ENCODE data around the gene NPFF. TPM values are rescaled to one million over a fixed set of nuclear protein-coding genes. Genes with fewer than 3 reads are reported as not detected.
"Not testable (repeated sequence)": the region's sequence is repeated elsewhere in the genome, so short reads cannot be mapped to it uniquely, and the experiment has no call there.

Gene NPFF
- total and polyA plus RNA-seq, 10 donors = 0.49 to 2.0 (median 1.3) TPM; not detected in 7

DNA sequence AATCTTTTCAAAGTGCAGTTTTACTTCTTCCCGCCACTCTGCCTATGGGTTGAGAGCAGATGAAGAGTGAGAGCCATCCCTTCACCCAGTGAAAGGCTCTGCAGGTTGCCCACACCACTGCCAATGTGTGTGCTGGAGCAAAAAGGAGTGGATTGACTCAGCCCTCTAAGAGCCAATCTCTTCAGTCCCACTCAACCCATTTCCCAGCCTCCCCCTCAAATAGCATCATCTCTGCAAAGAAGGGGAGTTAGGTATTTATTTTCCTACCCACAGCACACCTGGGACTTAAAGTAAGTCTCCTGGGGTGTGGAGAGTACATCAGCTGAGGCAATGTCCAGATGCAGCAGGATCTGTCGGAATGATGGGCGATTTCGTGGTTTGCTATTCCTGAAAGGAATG, 23.3 kb downstream of the NPFF start:
- peak in 1 of 3 donors; percentile 54 for TF ChIP-seq POLR2AphosphoS5 (IDR thresholded peaks at IDR 0.05)
- TF ChIP-seq POLR2A (IDR thresholded peaks at IDR 0.05) = no peak
- no peak for DNase-seq
- H3K4me3 ChIP-seq = no peak overlapping the region
- 91 to 96% (median 95%) methylated on average over 4 of the region's 4 CpGs for WGBS, 5 donors
- no peaks in the 10 kb centered on the region for H3K9me3 ChIP-seq
- H3K36me3 ChIP-seq = peaks cover 0 to 94% (median 77%) of the 10 kb centered on the region in 6 donors
- H3K27ac ChIP-seq = peak overlapping the region in 1 of 8 donors; percentile 21
- peaks cover 0 to 42% (median 21%) of the 10 kb centered on the region in 6 donors for H3K4me1 ChIP-seq
- H3K27me3 ChIP-seq (replicated peaks in 1 of 7) = no peaks in the 10 kb centered on the region
- intact Hi-C loops (cut with DNase I; ENCODE audit: low total_unique reads) = no loop called here

DNA sequence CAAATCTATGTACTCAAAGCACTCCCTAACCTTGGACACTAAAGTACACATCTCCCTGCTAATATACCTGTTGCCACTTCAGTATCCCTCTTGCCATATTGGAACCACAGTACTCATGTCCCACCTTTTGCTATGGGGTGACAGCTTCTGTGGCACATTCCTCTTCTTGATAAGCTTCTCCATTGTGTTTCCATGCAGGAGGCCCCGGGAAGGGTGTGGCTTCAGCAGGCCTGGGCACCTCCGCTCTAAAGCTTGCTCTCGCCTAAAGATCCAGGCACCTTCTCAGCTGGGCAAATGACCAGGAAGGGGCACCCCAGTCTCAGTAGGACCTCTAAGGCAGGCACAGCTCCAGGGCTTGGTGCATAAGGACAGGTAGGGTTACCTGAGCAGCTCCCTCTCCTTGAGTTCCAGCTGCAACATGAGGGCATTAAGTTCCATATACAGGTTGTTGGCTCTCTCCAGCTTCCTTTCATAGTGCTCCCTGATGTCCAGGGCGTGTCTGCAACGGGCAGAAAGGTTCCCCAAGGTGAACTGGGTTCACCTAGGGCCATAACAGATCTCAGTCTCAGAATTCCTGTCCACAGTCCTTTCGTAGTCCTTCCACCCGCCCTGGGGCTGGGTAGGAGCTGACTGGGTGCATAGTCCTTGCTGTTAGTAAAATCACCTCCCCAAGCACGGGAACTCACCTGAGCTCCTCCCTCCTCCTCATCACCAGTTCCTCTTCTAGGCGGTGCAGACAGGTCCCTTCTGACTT, 23.9 kb downstream of the NPFF start:
- Histone ChIP-seq H3K27ac (peak overlapping the region in 2 of 8 donors; percentile 2 to 21), H3K4me3 (no peak overlapping the region), H3K4me1 (peaks cover 0 to 48% (median 26%) of the 10 kb centered on the region in 6 donors), H3K9me3 (no peaks in the 10 kb centered on the region), H3K36me3 (peaks cover under 1 to 100% (median 82%) of the 10 kb centered on the region in 6 donors), H3K27me3 (replicated peaks in 1 of 7) (no peaks in the 10 kb centered on the region)
- no peak for DNase-seq
- 77 to 95% (median 85%) methylated on average over 8 to 9 of the region's 9 CpGs for WGBS, 5 donors
- TF ChIP-seq POLR2AphosphoS5 (IDR thresholded peaks at IDR 0.05) (peak in 2 of 3 donors; percentile 31 to 49), POLR2A (IDR thresholded peaks at IDR 0.05) (peak in 1 of 3 donors; percentile 1)
- TF ChIP-seq, protein P1, sequence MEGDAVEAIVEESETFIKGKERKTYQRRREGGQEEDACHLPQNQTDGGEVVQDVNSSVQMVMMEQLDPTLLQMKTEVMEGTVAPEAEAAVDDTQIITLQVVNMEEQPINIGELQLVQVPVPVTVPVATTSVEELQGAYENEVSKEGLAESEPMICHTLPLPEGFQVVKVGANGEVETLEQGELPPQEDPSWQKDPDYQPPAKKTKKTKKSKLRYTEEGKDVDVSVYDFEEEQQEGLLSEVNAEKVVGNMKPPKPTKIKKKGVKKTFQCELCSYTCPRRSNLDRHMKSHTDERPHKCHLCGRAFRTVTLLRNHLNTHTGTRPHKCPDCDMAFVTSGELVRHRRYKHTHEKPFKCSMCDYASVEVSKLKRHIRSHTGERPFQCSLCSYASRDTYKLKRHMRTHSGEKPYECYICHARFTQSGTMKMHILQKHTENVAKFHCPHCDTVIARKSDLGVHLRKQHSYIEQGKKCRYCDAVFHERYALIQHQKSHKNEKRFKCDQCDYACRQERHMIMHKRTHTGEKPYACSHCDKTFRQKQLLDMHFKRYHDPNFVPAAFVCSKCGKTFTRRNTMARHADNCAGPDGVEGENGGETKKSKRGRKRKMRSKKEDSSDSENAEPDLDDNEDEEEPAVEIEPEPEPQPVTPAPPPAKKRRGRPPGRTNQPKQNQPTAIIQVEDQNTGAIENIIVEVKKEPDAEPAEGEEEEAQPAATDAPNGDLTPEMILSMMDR (IDR thresholded peaks at IDR 0.05 in 8 of 11, conservative IDR thresholded peaks at IDR 0.05 in 3 of 11) = no peak
- intact Hi-C loops (cut with DNase I; ENCODE audit: low total_unique reads) = no loop called here

DNA sequence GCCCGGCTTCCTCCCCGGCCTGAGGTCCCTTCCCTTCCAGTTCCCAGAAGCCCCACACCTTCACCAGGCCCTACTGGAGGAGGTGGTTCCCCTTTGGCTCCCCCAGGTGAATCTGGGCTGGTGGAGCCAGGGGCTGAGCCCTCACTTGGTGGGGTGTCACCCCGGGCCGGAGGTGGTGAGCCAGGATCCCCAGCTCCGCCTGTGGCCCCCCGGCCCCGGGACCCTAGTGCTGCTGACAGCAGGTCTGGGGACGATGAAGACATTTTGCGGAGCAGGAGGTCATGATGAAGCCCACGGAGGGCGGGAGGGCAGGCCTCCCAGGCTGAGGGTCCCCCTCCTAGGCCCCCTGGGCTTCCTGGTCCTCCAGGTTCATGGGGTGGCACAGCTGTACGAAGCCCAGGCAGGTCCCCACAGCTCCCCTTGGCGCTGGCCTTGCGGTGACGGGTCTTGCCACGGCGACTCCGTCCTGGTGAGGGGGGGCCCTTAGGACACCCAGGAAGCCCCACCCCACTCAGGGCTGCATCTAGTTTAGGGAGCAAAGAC, 24.6 kb downstream of the NPFF start:
- no peaks in the 10 kb centered on the region for H3K9me3 ChIP-seq
- TF ChIP-seq, protein P1 (IDR thresholded peaks at IDR 0.05 in 8 of 11, conservative IDR thresholded peaks at IDR 0.05 in 3 of 11) = no peak
- TF ChIP-seq POLR2A (IDR thresholded peaks at IDR 0.05) = no peak
- TF ChIP-seq POLR2AphosphoS5 (IDR thresholded peaks at IDR 0.05) = peak; percentile 2 to 82 (median 67)
- intact Hi-C loops (cut with DNase I; ENCODE audit: low total_unique reads) = no loop called here
- WGBS, 5 donors = 81 to 89% (median 84%) methylated on average over 12 to 18 of the region's 18 CpGs
- DNase-seq = no peak
- H3K4me3 ChIP-seq = no peak overlapping the region
- H3K27me3 ChIP-seq (replicated peaks in 1 of 7) = no peaks in the 10 kb centered on the region
- H3K4me1 ChIP-seq = peaks cover 0 to 55% (median 29%) of the 10 kb centered on the region in 6 donors
- peaks cover 6 to 100% (median 89%) of the 10 kb centered on the region in 6 donors for H3K36me3 ChIP-seq
- peak overlapping the region in 3 of 8 donors; percentile 2 to 51 (median 21) for H3K27ac ChIP-seq

DNA sequence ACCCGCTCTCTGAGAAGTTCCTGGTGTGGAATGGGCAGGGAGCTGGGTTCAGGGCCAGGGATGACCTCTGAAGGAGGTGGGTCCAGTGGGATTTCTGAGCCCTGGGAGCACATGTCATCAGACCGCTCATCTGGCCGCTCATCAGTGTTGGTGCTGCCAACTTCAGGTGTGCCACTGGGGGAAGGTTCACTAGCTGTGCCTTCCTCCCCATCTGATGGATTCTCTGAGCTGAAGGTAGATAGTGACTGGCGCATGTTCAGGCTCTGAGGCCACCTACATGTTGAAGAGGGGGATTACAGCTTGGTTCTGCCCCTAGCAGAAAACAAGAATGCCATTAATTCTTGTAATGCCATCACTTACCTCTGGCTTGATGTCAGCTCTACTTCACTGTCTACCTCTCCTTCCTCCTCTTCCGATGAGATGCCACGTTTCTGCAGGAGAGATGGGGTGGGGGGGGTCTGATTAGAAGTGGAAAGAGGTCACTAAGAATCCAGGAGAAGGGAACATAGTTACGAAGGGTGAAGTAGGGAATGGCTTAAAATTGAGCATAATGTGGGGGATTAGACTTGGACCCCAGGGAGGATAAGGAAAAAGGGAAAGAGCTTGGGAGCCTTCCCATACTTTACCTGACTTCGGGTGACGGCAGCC, 25.2 kb downstream of the NPFF start:
- H3K4me3 ChIP-seq = no peak overlapping the region
- WGBS, 5 donors = 80 to 87% (median 83%) methylated on average over 9 of the region's 9 CpGs
- no peak for TF ChIP-seq POLR2A (IDR thresholded peaks at IDR 0.05)
- TF ChIP-seq POLR2AphosphoS5 (IDR thresholded peaks at IDR 0.05) = peak in 2 of 3 donors; percentile 11
- TF ChIP-seq, protein P1 (IDR thresholded peaks at IDR 0.05 in 8 of 11, conservative IDR thresholded peaks at IDR 0.05 in 3 of 11) = no peak
- peak overlapping the region in 4 of 8 donors; percentile 2 to 51 (median 30) for H3K27ac ChIP-seq
- H3K27me3 ChIP-seq (replicated peaks in 1 of 7) = no peaks in the 10 kb centered on the region
- DNase-seq = no peak
- peaks cover 0 to 59% (median 29%) of the 10 kb centered on the region in 6 donors for H3K4me1 ChIP-seq
- peaks cover 6 to 100% (median 94%) of the 10 kb centered on the region in 6 donors for H3K36me3 ChIP-seq
- H3K9me3 ChIP-seq = no peaks in the 10 kb centered on the region
- intact Hi-C loops (cut with DNase I; ENCODE audit: low total_unique reads) = no loop called here

DNA sequence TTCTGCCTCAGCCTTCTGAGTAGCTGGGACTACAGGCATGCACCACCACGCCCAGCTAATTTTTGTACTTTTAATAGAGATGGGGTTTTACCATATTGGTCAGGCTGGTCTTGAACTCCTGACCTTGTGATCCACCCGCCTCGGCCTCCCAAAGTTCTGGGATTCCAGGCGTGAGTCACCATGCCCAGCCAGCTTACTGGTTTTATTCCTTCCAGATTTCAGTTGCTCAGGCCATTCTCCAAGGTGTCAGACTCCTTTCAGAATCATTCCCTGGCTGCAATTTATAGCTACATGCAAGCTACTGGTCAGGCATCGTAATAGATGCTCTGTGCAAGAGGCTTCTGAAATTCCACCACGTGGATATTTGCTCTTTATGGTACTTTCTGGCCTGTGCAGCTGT, 25.8 kb downstream of the NPFF start:
- H3K27ac ChIP-seq = peak overlapping the region in 4 of 8 donors; percentile 16 to 51 (median 32)
- peaks cover 6 to 100% (median 95%) of the 10 kb centered on the region in 6 donors for H3K36me3 ChIP-seq
- H3K4me1 ChIP-seq = peaks cover 0 to 64% (median 29%) of the 10 kb centered on the region in 6 donors
- intact Hi-C loops (cut with DNase I; ENCODE audit: low total_unique reads); H3K27me3 ChIP-seq (replicated peaks in 1 of 7); H3K4me3 ChIP-seq; H3K9me3 ChIP-seq; DNase-seq: not testable (repeated sequence)
- WGBS, 5 donors = 74 to 86% (median 77%) methylated on average over 6 of the region's 6 CpGs

Measured in spleen (tissue), 11 donors.